HG02623 (cell line): ENCODE data around the gene KLF16.
"Not testable (repeated sequence)": the region's sequence is repeated elsewhere in the genome, so short reads cannot be mapped to it uniquely, and the experiment has no call there.

Experiments used
- ATAC-seq: cut with Tn5 transposase; IDR thresholded peaks from one replicate; pipeline ENCODE4 v1.9.1; 2021; ENCODE audit warnings: moderate library complexity; ENCODE audit not compliant: unreplicated experiment

The KLF16 gene

GRCh38 chr19:1863328-1863637 lies at the start of gene KLF16:
Gene KLF16 (minus strand): TSS chr19:1863579. CDS start chr19:1863497, 82 bp downstream.
- peak; percentile 5 for ATAC-seq

GRCh38 chr19:1912760-1913505 lies 49.6 kb upstream of the KLF16 start:
- ATAC-seq, result no peak

- no peak for ATAC-seq
These were observed 48.6 kb upstream of the KLF16 start for GRCh38 chr19:1911995-1912394.

GRCh38 chr19:1911098-1911497 lies 47.7 kb upstream of the KLF16 start:
- ATAC-seq, result no peak

- no peak for ATAC-seq
These were observed 46.8 kb upstream of the KLF16 start for GRCh38 chr19:1910177-1910576.

- no peak for ATAC-seq
These were observed 46.3 kb upstream of the KLF16 start for GRCh38 chr19:1909761-1910080.

GRCh38 chr19:1908364-1908678 lies 44.9 kb upstream of the KLF16 start:
- ATAC-seq, result no peak

GRCh38 chr19:1907563-1908363 lies 44.4 kb upstream of the KLF16 start:
- no peak for ATAC-seq

- ATAC-seq, result no peak
These were observed 43.7 kb upstream of the KLF16 start for GRCh38 chr19:1906985-1907562.

GRCh38 chr19:1905863-1906375 lies 42.5 kb upstream of the KLF16 start:
- ATAC-seq, result no peak

GRCh38 chr19:1905110-1905862 lies 41.9 kb upstream of the KLF16 start, which contains the start of the genes ADAT3 and SCAMP4:
Gene ADAT3 (plus strand): TSS chr19:1905399. CDS start chr19:1912048, 6,649 bp downstream.
Gene SCAMP4 (plus strand): TSS chr19:1905399. CDS start chr19:1915020, 9,621 bp downstream.
- peak; percentile 80 for ATAC-seq

- no peak for ATAC-seq
These were observed 41.4 kb upstream of the KLF16 start for GRCh38 chr19:1904860-1905109.

GRCh38 chr19:1902923-1903322 lies 39.5 kb upstream of the KLF16 start:
- no peak for ATAC-seq

GRCh38 chr19:1901940-1902404 lies 38.6 kb upstream of the KLF16 start:
- ATAC-seq, result no peak

- no peak for ATAC-seq
These were observed 33.1 kb upstream of the KLF16 start for GRCh38 chr19:1896508-1896907.

GRCh38 chr19:1893791-1894190 lies 30.4 kb upstream of the KLF16 start:
- ATAC-seq, result no peak

GRCh38 chr19:1889907-1890306 lies 26.5 kb upstream of the KLF16 start:
- ATAC-seq, result no peak

GRCh38 chr19:1888385-1888784 lies 25.0 kb upstream of the KLF16 start:
- ATAC-seq, result no peak

GRCh38 chr19:1886360-1886759 lies 23.0 kb upstream of the KLF16 start:
- not testable (repeated sequence) for ATAC-seq

- peak; percentile 82 for ATAC-seq
These were observed 22.2 kb upstream of the KLF16 start, which contains the start of gene ABHD17A for GRCh38 chr19:1885398-1886119. Gene ABHD17A (minus strand): TSS chr19:1885496. CDS start chr19:1881566, 3,930 bp downstream.
